Stimulated activated CD8-positive, alpha-beta memory T cell treated with anti-CD3 and anti-CD28 coated beads, Interleukin-12 subunit alpha, Interleukin-12 subunit beta, amount 100 ng/mL, for 24 hours (primary cell): ENCODE results near the gene NDUFC1.
"Not testable (repeated sequence)": the region's sequence is repeated elsewhere in the genome, so short reads cannot be mapped to it uniquely, and the experiment has no call there.

Experiments
- DNase-seq: peaks from one replicate; pipeline ENCODE4 v3.0.0-alpha.2; 2020; ENCODE audit errors: extremely low read depth

The NDUFC1 gene

DNA sequence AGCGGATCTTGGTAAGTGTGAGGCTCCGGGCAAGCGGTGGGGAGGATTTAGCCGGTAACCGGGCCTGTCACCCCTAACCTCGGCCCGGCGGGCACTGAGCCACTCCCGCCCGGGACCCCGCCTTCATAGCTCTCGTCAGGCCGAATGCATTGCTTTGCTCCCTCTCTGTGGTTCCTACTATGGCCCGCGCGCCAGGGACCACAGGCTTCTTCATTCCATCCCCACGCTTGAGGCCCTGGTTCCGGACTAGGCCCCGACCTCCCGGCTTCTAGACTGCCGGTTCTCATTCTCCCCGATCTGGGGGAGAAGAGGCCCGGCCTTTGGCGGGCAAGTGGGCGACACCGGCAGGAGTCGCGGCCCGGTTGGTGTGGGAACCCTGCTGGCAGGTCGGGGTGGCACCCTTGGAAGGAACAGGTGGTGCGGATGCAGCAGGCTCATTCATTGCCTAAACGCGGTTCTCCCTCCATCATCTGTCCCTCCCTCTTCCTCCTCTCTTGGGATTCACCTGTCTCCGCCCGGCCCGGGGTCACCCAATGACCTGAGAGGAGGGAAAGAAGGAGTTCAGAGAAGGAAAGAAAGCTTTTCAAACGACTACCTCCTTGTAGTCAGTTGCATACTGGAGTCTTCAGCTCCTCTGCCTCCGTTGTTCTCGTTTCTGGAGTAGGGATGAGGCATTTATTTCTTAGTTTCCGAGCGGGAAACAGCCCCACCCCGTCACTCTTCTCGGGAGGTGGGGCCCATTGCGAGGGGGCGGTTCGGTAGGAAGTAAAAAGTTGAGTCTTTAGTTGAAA lies at the start of gene NDUFC1:
NDUFC1 (minus strand) TSS at position 657 of the 791 bp plus-strand sequence. CDS start 6,679 bp downstream, outside the sequence.
- DNase-seq = peak; percentile 33

DNA sequence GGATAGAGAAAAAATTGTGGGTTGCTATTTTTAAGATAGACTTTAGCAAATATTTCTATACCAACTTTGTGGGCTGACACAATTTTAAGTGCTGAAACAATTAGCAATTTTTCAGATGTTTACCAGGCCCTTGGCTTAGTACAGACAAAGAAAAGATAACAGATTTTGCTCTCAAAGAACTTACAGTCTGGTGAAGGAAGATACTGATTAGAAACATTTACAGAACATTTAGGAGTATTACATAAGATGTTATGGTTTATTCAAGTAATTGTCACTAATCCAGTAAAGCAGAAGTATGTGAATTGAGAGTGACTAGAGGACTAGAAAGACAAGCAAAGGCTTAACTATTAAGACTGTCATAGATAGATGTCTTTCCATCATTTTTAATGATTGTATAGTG lies 35.3 kb upstream of the NDUFC1 start:
- DNase-seq = no peak

DNA sequence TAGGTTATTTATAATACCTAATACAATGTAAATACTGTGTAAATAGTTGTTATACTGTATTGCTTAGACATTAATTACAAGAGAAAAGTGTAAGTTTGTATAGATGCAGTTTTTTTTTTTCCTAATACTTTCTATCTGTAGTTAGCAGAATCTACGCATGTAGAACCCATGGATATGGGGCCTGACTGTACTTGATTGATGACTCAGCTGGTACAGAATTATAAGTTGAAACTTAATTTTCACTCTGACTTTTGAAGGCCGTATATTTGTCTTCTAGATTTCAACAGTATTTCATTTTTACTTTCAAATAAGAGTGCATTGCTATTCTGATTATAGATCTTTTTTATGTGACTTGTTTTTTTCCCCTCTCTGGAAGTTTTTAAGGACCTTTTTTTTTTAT lies 30.8 kb upstream of the NDUFC1 start:
- no peak for DNase-seq

DNA sequence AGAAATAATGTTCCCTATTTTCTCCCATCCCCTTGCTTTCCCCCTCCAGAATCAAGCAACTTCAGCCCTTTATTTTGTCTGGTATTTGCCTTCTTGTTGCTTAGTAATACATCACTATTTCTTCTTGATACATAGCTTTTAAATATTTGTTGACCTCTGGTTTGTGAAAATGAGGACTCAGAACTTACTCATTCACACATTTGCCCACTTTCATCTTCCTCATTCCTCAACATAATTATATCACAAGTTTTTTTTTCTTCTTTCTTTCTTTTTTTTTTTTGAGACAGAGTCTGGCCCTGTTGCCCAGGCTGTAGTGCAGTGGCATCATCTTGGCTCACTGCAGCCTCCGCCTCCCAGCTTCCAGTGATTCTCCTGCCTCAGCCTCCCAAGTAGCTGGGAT lies 28.9 kb upstream of the NDUFC1 start:
- DNase-seq = no peak

DNA sequence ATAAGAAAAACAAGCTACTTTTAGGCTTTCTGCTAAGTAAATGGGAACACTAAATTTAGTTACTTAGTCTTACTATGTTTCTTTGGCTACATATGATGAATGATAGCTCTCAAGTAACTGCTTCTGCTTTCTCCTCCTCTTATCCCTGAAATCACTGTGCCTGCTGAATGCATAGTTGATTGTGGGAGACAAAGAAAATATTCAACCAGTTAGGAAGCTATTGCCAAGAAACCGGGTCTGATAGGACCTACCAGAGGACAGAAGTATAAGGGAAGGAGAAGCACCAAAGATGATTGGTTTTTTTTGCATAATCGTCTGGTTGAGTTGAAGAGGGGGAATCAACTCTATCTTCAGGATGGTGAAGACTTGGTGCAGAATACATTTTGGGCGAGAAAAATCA lies 28.0 kb upstream of the NDUFC1 start:
- no peak for DNase-seq

DNA sequence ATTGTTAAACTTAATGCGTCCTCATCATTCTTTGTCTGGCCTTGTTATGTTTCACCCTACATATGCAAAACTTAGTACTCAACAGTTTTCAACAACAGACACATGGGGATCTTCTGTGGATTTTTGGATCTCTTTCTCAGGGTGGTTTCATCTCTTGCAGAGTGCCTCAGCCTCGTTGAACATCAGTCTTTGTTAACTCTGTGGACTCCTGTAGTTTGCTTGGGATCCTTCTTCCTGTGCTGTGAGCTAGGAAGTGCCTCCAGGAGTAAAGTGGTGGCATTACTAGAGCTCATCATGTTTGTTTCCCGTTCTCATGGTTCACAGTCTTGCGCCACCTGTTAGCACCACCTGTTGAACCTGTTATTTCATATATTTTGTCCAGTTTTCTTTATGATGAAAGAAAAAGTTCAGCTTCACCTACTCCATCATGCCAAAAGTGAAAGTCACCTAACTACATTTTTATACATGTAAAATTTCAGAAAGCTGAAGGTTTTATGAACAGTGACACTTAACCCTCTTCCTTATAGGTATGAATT lies 27.5 kb upstream of the NDUFC1 start:
- no peak for DNase-seq

DNA sequence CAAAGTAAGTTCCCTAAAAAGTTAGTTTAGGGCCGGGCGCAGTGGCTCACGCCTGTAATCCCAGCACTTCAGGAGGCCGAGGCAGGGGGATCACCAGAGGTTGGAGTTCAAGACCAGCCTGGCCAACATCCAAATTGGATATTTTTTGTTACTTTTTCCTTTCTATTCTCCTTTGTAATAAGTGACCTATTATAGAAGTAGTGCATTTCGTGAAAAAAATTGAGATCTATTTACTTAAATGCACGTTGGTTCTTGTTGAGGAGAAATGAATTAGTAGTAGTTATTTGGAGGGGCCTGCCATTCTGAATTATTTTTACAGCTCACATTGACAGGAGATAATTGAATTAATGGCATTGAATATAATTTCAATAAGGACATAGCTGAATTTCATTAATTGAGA lies 22.3 kb upstream of the NDUFC1 start:
- no peak for DNase-seq

DNA sequence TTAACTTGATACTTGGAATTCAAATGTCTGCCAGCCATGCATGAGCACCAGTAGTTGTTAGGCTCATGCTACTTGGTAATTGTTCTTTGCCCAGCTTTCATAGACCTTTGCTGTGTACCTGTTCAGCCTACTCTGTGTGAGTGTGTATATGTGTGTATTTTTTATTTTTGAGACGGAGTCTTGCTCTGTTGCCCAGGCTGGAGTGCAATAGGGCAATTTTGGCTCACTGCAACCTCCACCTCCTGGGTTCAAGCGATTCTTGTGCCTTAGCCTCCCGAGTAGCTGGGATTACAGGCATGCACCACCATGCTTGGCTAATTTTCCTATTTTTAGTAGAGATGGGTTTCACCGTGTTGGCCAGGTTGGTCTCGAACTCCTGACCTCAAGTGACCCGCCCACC lies 20.3 kb upstream of the NDUFC1 start:
- DNase-seq = not testable (repeated sequence)

DNA sequence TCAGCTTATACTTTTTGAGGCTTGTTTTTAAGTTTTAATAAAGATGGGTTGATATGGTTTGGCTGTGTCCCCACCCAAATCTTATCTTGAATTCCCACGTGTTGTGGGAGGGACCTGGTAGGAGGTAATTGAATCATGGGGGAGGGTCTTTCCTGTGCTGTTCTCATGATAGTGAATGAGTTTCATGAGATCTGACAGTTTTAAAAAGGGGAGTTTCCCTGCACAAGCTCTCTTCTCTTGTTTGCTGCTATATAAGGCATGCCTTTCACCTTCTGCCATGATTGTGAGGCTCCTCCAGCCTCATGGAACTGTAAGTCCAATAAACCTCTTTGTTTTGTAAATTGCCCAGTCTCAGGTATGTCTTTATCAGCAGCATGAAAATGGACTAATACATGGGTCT lies 19.8 kb upstream of the NDUFC1 start:
- DNase-seq = not testable (repeated sequence)

DNA sequence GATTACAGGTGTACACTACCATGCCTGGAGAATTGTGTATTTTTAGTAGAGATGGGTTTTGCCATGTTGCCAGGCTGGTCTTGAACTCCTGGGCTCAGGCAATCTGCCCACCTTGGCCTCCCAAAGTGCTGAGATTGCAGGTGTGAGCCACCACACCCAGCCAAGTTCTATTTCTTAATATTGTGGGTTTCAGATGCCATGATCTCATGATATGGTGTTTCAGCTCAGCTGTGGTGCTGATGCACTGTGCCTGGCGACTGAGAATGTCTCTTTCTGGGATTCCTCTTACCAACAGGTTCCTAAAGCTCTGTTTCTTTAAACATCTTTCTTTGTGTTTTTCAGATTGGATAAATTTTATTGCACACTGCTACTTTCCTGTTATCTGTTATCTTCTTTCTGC lies 17.3 kb upstream of the NDUFC1 start:
- DNase-seq = no peak

DNA sequence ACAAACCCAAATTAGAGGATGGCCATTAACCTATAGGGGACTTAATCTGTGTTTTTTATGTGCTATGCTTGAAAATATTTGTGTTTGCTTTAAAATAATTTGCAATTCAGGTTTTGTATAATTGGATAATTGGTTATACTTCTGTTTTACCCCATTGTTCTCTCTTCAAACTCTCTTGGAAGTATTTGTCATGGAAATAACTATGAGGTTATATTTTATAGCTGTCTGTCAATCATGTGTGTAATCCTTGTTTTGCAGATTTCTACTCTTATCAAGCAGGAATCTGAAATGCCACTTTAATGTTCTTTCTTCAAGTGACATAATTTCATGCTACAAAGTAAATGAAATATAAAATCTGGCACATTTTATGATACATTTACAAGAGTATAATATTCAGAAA lies 15.4 kb upstream of the NDUFC1 start:
- no peak for DNase-seq

DNA sequence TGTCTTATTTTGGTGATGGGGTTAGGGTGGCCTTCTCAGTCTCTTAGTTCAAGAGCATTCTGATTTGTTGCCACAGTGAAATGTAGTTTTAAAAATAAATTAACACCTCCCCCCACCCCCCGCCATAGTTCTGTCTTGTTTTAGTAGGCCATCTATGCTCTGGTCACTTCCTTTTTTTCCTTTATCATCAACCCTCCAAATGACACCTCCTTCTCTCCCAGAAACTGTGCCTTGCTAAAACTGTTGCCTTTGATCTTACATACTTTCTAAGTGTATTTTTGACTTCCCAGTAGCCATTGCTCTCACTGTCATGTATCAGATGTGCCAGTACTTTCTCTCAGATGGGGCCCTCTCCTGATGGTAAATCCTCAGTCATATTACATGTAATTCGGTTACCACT lies 14.5 kb upstream of the NDUFC1 start:
- no peak for DNase-seq

DNA sequence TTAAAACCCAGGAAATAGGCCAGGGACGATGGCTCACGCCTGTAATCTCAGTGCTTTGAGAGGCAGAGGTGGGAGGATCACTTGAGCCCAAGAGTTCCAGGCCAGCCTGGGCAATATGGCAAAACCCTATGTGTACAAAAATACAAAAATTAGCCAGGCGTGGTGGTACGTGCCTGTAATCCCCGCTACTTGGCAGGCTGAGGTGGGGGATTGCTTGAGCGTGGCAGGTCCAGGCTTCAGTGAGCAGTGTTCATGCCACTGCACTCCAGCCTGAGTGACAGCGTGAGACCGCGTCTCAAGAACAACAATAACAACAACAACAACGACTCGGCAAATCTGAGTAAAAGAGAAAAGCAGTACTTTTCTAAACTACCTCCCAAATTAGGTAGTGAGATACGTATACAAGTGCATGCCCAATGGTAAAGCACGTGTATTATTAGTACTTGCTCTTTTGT lies 13.0 kb upstream of the NDUFC1 start:
- no peak for DNase-seq

DNA sequence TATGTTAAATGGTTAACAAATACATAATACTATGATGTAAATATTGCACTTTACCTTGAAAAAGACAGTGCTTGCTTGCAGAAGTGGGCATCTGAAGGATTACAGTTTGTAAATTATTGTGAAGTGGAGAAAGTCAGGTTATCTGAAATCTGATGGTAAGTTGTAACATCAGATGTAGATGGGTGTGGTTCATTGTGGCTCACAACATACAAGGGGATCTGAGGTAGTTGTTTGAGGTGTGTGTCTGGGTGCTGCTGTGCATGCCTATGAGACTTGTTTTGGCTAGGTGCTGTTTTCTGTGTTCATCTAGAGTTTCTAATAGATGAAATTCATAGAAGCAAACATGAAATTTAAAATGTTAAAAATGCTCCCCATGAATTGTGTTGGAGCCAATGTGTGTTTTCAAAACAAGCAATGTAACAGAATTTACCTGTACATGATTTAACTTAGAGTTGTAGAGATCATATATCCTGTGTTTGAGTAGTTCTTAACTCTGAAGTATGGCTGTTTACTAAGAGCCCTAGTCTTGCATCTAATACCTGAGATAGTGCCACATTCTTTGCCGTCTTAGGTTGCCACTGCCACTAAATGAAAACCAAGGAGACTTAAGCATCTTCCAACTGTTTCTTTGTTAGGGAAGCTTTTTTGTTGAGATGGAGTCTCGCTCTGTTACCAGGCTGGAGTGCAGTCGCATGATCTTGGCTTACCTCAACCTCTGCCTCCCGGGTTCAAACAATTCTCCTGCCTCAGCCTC lies 11.9 kb upstream of the NDUFC1 start:
- no peak for DNase-seq

DNA sequence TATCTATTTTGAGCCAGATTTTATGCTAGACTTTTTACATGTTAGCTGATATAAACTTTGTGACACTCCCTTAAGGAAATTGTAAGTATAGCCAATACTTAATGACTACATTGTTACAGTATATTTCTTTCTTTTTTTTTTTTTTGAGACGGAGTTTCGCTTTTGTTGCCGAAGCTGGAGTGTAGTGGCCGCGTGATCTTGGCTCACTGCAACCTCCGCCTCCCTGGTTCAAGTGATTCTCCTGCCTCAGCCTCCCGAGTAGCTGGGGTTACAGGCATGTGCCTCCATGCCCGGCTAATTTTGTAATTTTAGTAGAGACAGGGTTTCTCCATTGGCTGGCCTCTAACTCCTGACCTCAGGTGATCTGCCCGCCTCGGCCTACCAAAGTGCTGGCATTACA lies 11.1 kb upstream of the NDUFC1 start:
- not testable (repeated sequence) for DNase-seq

DNA sequence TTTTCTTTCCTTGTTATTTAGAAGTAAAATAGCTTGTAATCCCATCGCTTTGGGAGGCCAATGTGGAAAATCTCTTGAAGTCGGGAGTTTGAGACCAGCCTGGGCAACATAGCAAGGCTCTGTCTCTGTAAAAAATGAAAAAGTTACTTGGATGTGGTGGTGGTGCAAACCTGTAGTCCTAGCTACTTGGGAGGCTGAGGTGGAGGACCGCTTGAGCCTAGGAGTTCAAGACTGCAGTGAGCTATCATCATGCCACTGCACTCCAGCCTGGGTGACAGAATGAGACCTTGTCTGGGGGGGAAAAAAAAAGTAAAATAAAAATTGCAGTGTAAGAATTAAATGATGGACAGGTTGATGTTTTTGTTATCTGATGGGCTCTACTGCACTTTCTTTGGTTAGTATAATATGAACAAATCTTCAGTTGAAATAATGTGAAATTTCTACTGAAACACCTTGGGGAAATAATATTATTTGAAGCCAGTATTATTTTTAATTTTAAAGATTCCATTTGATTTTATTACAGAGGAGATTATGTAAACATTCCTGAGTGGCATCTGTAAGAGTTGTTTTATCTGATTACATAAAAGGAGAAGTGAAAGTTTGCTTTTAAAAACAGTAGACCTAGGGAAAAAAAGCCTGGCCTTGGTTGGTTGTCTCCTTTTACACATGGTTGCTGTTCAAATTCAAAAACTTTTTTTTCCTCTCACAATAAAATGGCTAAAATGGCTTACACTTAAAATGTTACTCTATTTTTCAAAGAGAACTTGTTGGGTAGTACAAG lies 10.5 kb upstream of the NDUFC1 start:
- no peak for DNase-seq

DNA sequence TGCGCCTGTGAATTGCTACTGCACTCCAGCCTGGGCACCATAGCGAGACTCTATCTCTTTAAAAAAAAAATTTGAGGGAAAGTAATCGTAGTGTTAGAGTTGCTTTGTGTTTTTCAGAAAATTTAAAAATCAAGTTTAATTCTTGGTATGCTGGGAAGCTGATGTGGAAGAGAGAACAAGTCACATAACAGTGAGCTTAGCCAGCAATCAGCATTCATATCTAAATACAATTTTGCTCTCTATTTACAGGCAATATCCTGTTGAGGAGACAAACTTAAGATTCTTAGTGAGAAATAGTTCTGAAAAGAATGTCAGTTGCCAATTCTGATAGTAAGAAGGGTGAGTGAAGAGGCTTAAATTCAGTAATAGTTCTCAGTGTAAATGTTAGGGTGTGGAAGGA lies 9.6 kb upstream of the NDUFC1 start:
- no peak for DNase-seq

DNA sequence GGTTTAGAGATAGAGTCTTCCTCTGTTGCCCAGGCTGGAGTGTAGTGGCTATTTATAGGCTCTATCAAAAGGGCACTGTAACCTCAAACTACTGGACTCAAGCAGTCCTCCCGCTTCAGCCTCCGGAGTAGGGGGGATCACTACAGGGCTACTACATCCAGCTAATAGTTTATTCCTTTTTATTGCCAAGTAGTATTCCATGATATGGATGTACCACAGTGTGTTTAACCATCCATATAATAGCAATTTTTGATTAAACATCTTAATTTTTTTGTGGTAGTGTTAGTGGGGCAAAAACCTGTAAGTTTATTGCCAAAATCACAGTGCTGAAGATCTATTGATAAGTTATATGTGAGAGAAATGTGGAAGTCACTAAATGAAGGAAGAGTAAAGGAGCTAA lies 2.6 kb upstream of the NDUFC1 start:
- no peak for DNase-seq

DNA sequence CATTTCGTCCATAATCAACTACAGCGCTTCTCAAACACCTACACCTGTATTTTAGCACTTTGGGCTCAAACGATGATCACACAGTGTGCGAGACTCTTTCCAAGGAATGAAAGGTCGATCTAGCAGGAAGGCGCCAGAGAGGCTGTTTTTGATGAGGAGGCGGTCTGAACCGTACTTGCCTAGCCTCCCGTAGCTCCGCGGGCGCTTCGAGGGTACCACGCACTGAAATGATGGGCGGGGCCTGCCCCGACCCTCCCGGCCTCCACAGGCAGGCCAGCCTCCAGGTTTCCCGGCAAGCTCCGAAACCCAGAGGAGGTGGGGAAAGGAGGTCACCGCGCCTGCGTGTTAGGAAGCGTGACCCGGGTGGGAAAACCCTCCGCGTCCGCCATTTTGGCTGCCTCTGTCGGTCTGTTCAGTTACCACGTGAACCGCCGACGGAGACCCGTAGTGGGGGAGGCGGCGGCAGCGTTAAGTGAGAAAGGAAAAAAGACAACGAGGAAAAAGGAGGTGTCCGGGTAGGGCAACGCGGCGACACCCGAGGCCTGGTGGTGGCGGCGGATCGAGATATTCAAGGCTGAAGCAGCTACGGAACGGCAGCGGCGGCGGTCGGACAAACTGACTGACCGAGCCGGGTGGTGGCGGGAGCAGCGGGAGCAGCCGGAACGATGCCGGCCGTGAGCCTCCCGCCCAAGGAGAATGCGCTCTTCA lies 1.0 kb downstream of the NDUFC1 start, which contains the start of gene NAA15:
NAA15 (plus strand) TSS at position 393 of the 708 bp plus-strand sequence; CDS start at position 666, 273 bp downstream.
- DNase-seq = peak; percentile 97

DNA sequence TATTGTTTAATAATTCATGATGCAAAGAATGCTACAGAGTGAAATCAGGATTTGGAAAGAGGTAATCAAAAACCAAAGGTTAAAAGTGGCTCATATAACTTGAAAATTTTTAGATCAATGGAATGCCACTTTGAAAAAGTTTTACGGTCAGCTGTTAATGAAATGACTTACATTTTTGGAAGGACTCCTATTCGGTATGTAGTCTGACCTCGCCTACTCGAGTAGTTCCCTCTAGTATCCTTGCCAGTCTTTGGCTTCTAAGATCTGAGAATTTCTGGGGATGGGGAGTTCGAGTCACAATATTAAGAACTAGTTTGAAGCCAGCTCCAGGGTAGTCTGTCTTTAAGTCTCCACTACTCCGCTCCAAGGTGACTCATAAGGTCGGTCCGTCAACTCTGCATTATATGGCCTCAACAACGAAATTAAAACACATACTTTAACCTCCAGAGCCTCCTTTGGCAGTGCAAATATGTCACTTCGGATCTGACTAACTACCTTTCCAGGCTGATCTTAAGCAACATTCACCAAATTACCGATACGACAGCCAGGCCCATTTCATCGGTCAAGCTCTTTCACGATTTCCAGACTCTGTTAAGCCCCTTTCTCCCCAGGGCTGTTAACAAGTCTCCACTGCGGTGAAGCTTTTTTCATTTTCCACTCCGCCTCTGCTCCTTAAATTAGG lies 1.7 kb downstream of the NDUFC1 start:
- DNase-seq = no peak

DNA sequence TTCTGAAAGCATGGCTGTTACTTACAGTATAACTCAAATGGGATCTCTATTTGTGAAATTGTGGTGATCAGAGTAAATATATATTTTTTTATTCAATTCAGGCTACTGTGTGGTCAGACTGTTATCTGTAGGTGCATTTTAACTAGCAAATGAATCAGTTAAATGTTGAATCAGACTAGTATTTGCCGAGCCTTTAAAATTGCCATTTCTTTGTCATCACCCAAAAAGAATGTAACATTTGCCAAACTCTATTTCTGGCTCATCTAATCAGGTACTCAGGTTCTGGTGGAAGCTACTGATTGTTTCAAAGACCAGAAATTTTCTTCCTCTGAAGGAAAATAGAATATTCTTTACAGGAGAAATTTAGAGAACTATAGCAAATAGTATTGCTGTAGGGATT lies 2.7 kb downstream of the NDUFC1 start:
- no peak for DNase-seq
